K562 (cell line): Measurements from ENCODE around the gene ZFYVE28. TPM values are rescaled to one million over a fixed set of nuclear protein-coding genes. Genes with fewer than 3 reads are reported as not detected.

Source experiments
- ATAC-seq: fragments of 200-7000 bp; cut with Tn5 transposase; 3 replicates; pipeline ENCODE4 v1.9.1; 2020; ENCODE audit warnings: moderate library complexity
- BruUV-seq: library from RNA; stranded (reverse); fragments of 400-500 nt; replicated peaks from 2 replicates; lab custom pipeline; 2021; lab: Mats Ljungman, UMichigan
- CTCF ChIA-PET: fragments of 300-600 bp; formaldehyde crosslinking; extraction: SDS; loops from one replicate; lab custom pipeline; 2021; ENCODE audit warnings: low intra/inter-chr PET ratio; lab: Yijun Ruan, JAX
- POLR2A ChIA-PET: fragments of 300-600, 350-650 bp; sonication (Branson Sonifier 250); formaldehyde crosslinking; extraction: SDS; loops from one replicate; lab custom pipeline; 2021; ENCODE audit warnings: antibody characterized with exemption, inconsistent platforms; lab: Yijun Ruan, JAX
- DNase-seq, 4 experiments: peaks; one replicate each; pipeline versions ENCODE4 v3.0.0 to v3.0.0-alpha.2; 2011 to 2018; ENCODE audit warnings: low spot score in 3 of 4, mixed read lengths in 3 of 4; ENCODE audit errors: extremely low read depth in 1 of 4
- FAIRE-seq: peaks from 2 replicates; lab custom pipeline; 2011; peaks lifted over from hg19 to GRCh38; lab: Jason Lieb, UNC
- H2AFZ ChIP-seq: 2 replicates; pipeline ENCODE4 v1.6.0; 2011; ENCODE audit warnings: low read depth, low read length, control low read depth, inconsistent platforms
- H3K27ac ChIP-seq: fragments of 200-600 bp; 3 replicates; pipeline ENCODE4 v1.8.0; 2011; ENCODE audit warnings: low read depth, mild to moderate bottlenecking, control low read depth, inconsistent platforms, low read length, moderate library complexity, mixed read lengths; ENCODE audit errors: extremely low read depth
- H3K27me3 ChIP-seq, 2 experiments: fragments of 300-600 bp in 1 of 2; 2 replicates in 1 of 2; 3 replicates in 1 of 2; pipeline versions ENCODE4 v1.6.0 to v1.8.0; 2011; ENCODE audit warnings: inconsistent platforms in 2 of 2, low read length in 2 of 2, mild to moderate bottlenecking in 1 of 2, mixed read lengths in 1 of 2, moderate library complexity in 1 of 2; ENCODE audit not compliant: control insufficient read depth in 2 of 2, insufficient read depth in 2 of 2
- H3K36me3 ChIP-seq: fragments of 300-600 bp; 3 replicates; pipeline ENCODE4 v1.8.0; 2011; ENCODE audit warnings: mild to moderate bottlenecking, low read length, inconsistent platforms; ENCODE audit not compliant: control insufficient read depth, insufficient read depth
- H3K4me1 ChIP-seq, 2 experiments: fragments of 200-600 bp in 1 of 2; replicated peaks in 1 of 2; 2 replicates in 1 of 2; 3 replicates in 1 of 2; pipeline versions ENCODE4 v1.5.1 to v1.8.0; 2011; ENCODE audit warnings: inconsistent platforms in 2 of 2, low read length in 2 of 2, mild to moderate bottlenecking in 1 of 2, mixed read lengths in 1 of 2, moderate library complexity in 1 of 2; ENCODE audit not compliant: control insufficient read depth in 2 of 2, insufficient read depth in 2 of 2
- H3K4me2 ChIP-seq: 2 replicates; pipeline ENCODE4 v1.6.1; 2011; ENCODE audit warnings: low read length, control low read depth, inconsistent platforms, mixed read lengths; ENCODE audit not compliant: insufficient read depth
- H3K4me3 ChIP-seq: fragments of 200-600 bp; sonication (generic), shearing (Covaris generic); 2 replicates; pipeline ENCODE4 v1.5.1; 2016; ENCODE audit warnings: control low read depth, inconsistent platforms
- H3K79me2 ChIP-seq: fragments of 200-600 bp; 3 replicates; pipeline ENCODE4 v1.8.0; 2011; ENCODE audit warnings: low read length, inconsistent platforms; ENCODE audit not compliant: control insufficient read depth, insufficient read depth
- H3K9ac ChIP-seq, 2 experiments: 2 replicates each; pipeline versions ENCODE4 v1.6.0 to v1.6.1; 2011; ENCODE audit warnings: low read depth in 2 of 2, low read length in 2 of 2, control low read depth in 1 of 2, inconsistent platforms in 1 of 2, mild to moderate bottlenecking in 1 of 2, mixed read lengths in 1 of 2; ENCODE audit not compliant: insufficient read depth in 1 of 2
- H3K9me1 ChIP-seq: one replicate; pipeline ENCODE4 v1.6.0; 2011; ENCODE audit warnings: inconsistent platforms, mild to moderate bottlenecking, low read length, moderate library complexity; ENCODE audit not compliant: control insufficient read depth, insufficient read depth
- H3K9me3 ChIP-seq: replicated peaks from 2 replicates; pipeline ENCODE4 v1.5.1; 2011; ENCODE audit warnings: low read depth, low read length, inconsistent platforms; ENCODE audit not compliant: control insufficient read depth, insufficient read depth
- H4K20me1 ChIP-seq: replicated peaks from 2 replicates; pipeline ENCODE4 v1.6.1; 2011; ENCODE audit warnings: low read length, inconsistent platforms, mixed read lengths; ENCODE audit not compliant: control insufficient read depth, insufficient read depth
- FOXK2 ChIP-seq, 2 experiments: fragments of 450-650 bp; IDR thresholded peaks in 1 of 2; conservative IDR thresholded peaks in 1 of 2; 2 replicates each; pipeline ENCODE4 v1.6.1; 2016; ENCODE audit warnings: low read depth in 2 of 2, mild to moderate bottlenecking in 1 of 2
- ZBTB33 ChIP-seq: sonication (generic); formaldehyde crosslinking; IDR thresholded peaks from 2 replicates; pipeline ENCODE4 v1.8.1; 2023; ENCODE audit warnings: mild to moderate bottlenecking, missing genetic modification reagents
- WGBS: fragments of 100-300 bp; shearing (Covaris generic); methylation state at CpG from one replicate; pipeline ENCODE4 v1.1.6; 2016; ENCODE audit warnings: low coverage, mixed read lengths; ENCODE audit not compliant: insufficient coverage; ENCODE audit errors: missing lambda C conversion rate; 5-methylcytosine and 5-hydroxymethylcytosine counted together
- in situ Hi-C: fragments of 300-500 bp; cut with MboI; formaldehyde crosslinking; loops from 4 replicates; pipeline ENCODE4 v1.15.0; 2018; ENCODE audit warnings: inconsistent platforms, mixed read lengths
- intact Hi-C: fragments of 100-400 bp; cut with micrococcal nuclease; formaldehyde crosslinking; loops from 2 replicates; pipeline ENCODE4 v1.14.2; 2022
- polyA plus RNA-seq, 8 experiments: library from polyadenylated mRNA; depleted of rRNA in 4 of 8; stranded (reverse) in 5 of 8; unstranded in 3 of 8; fragments of >200 nt; fragmentation: Nextera tagmentation in 2 of 8; fragmentation: Illumina TruSeq in 1 of 8; extraction: Ambion mirVana in 2 of 8; extraction: Trizol in 1 of 8; gene quantifications; 2 replicates each; pipeline versions ENCODE4 v1.2.1 to v1.2.3, GENCODE V29; 2011 to 2014; ENCODE audit warnings: inconsistent platforms in 1 of 8, missing spikeins in 1 of 8
- total RNA-seq, 7 experiments: library from RNA; depleted of rRNA in 6 of 7; stranded (reverse); fragments of >200 nt in 6 of 7; fragmentation: Illumina TruSeq in 2 of 7; extraction: Trizol in 2 of 7; gene quantifications; 2 replicates each; pipeline versions ENCODE4 v1.2.1 to v1.2.3, GENCODE V29; 2011 to 2021; ENCODE audit warnings: low replicate concordance in 1 of 7
- TF ChIP-seq, protein P1 (sequence below): fragments of 450-650 bp; IDR thresholded peaks from 2 replicates; pipeline ENCODE4 v1.6.1; 2017; ENCODE audit warnings: antibody characterized with exemption, mild to moderate bottlenecking

ZFYVE28 gene
- total and polyA plus RNA-seq, 9 of the 15 experiments (the other 6 are each of a cell fraction or from before 2014, with no cell fraction given) = 1.3 to 24.8 (median 8.9) TPM

- Histone ChIP-seq H4K20me1 (peaks cover 6% of the 10 kb centered on the region; the same call in 1 of the 2 replicates), H3K36me3 (peaks cover 33% of the 10 kb centered on the region; the same call in 1 of the 3 replicates), H3K9me1 (peaks cover 3% of the 10 kb centered on the region), H3K4me3 (no peak overlapping the region), H3K27ac (no peak overlapping the region), H3K27me3 (no peaks in the 10 kb centered on the region), H2AFZ (no peak overlapping the region), H3K9me3 (no peaks in the 10 kb centered on the region), H3K9ac (no peak overlapping the region), H3K4me2 (no peak overlapping the region), H3K4me1 (peaks cover 0 to 10% of the 10 kb centered on the region in 2 experiments; a peak in 2 of 5 replicates), H3K79me2 (no peaks in the 10 kb centered on the region)
- 94% methylated on average over 25 of the region's 28 CpGs for WGBS
- intact Hi-C loops = no loop called here
- peak; percentile 66 for TF ChIP-seq ZBTB33 (CRISPR knock-in tag)
- TF ChIP-seq, protein P1, sequence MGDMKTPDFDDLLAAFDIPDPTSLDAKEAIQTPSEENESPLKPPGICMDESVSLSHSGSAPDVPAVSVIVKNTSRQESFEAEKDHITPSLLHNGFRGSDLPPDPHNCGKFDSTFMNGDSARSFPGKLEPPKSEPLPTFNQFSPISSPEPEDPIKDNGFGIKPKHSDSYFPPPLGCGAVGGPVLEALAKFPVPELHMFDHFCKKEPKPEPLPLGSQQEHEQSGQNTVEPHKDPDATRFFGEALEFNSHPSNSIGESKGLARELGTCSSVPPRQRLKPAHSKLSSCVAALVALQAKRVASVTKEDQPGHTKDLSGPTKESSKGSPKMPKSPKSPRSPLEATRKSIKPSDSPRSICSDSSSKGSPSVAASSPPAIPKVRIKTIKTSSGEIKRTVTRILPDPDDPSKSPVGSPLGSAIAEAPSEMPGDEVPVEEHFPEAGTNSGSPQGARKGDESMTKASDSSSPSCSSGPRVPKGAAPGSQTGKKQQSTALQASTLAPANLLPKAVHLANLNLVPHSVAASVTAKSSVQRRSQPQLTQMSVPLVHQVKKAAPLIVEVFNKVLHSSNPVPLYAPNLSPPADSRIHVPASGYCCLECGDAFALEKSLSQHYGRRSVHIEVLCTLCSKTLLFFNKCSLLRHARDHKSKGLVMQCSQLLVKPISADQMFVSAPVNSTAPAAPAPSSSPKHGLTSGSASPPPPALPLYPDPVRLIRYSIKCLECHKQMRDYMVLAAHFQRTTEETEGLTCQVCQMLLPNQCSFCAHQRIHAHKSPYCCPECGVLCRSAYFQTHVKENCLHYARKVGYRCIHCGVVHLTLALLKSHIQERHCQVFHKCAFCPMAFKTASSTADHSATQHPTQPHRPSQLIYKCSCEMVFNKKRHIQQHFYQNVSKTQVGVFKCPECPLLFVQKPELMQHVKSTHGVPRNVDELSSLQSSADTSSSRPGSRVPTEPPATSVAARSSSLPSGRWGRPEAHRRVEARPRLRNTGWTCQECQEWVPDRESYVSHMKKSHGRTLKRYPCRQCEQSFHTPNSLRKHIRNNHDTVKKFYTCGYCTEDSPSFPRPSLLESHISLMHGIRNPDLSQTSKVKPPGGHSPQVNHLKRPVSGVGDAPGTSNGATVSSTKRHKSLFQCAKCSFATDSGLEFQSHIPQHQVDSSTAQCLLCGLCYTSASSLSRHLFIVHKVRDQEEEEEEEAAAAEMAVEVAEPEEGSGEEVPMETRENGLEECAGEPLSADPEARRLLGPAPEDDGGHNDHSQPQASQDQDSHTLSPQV = no peak
- TF ChIP-seq FOXK2 (conservative IDR thresholded peaks at IDR 0.05 in 1 of 2, IDR thresholded peaks at IDR 0.05 in 1 of 2; ENCODE audit: low read depth in 2 of 2) = no peak
- DNase-seq (no peak), ATAC-seq (no peak), FAIRE-seq (no peak)
- in situ Hi-C loops = no loop called here
- CTCF ChIA-PET = no interaction called here
- POLR2A ChIA-PET = no interaction called here
- BruUV-seq = no TSS peak
These were observed 77.1 kb downstream of the ZFYVE28 start for GRCh38 chr4:2341261-2341841.
